UCSD-AML1 (cell line): Measurements from ENCODE around the gene SMIM11.
"Not testable (repeated sequence)": the region's sequence is repeated elsewhere in the genome, so short reads cannot be mapped to it uniquely, and the experiment has no call there.

Source experiments
- DNase-seq: peaks from one replicate; lab custom pipeline; 2025; ENCODE audit not compliant: unreplicated experiment; lab: John Stamatoyannopoulos, UW

Gene SMIM11

DNA sequence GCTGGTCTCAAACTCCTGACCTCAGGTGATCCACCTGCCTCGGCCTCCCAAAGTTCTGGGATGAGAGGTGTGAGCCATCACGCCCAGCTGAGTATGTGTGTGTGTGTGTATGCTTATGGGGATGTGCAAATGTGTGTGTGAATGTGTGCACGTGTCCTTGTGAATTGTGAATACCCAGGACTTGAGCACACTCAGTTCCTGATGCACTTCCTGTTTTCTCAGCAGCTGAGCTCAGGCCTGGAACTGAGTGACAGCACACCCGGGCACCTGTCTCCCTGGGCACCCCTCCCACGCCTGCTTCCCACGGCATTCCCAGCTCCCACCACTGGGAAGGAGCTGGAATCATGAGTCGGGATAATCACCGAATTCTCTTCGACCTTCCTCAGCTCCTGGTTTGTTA, 32.0 kb downstream of the SMIM11 start:
- DNase-seq = not testable (repeated sequence)

- not testable (repeated sequence) for DNase-seq
These were observed 42.3 kb downstream of the SMIM11 start for GRCh38 chr21:34417448-34418077.

GRCh38 chr21:34423805-34424204, 48.5 kb downstream of the SMIM11 start, which contains the start of gene SMIM34:
TSS of gene SMIM34 (minus strand) at chr21:34423951. CDS start at chr21:34423839, 112 bp downstream.
- not testable (repeated sequence) for DNase-seq

DNA sequence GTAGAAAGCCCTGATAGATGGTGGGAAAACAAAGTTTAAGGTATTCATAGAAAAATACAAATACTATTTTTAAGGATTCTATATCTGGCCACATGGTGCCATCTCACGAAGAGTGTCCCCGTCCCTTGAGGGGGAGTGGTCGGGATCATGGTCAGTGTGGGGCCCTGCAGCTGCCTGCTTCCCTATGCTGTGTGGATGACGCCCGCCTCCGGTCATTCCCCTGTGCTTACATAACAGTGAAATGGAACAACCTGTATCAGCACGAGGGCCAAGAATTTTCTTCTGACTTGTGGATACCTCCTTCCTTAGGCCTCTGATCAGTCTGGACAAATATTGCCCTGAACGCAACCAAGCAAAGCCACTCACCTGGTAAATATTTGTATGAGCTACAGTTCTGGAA, 52.0 kb downstream of the SMIM11 start:
- not testable (repeated sequence) for DNase-seq

DNA sequence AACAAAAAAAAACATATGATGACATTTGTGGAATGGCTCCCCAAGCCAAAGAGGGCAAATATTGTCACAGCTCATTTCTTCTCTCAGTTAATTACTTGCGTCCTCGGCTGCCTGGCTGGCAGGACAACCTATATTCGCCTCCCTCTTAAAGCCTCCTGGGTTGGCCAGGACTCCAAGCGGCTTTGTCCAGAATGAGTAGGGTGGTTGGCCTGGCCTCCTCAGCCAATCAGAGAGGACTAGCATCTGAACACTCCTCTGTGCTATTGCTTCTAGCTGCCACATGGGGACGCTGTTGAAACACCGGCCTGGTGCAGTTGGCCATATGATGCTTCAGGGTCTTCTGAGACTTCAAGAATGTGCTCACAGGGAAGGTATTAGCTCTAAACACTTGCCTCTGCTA, 53.1 kb downstream of the SMIM11 start:
- not testable (repeated sequence) for DNase-seq

DNA sequence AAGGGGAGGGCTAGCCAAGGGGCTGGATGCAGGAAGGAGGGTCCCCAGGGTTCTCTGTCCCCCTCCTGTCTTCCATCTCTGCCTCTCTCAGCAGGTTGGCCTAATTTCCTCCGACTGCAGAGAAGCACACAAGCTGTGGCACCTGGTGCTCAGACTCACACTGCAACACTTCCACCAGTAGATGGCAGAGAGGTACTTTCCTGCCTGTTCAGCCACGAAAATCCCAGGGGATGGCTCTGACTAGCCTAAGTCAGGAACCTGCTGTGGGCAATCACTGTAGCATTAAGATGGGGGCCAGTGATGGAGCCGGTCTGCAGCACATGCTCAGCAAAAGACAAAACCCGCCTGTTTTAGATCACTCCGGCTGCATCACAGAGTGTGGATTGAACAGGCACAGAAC, 54.4 kb downstream of the SMIM11 start:
- DNase-seq = not testable (repeated sequence)
